HG02642 (cell line): ENCODE data around the gene CTSE.

Experiments used
- ATAC-seq: cut with Tn5 transposase; IDR thresholded peaks from one replicate; pipeline ENCODE4 v1.9.1; 2021; ENCODE audit warnings: mild to moderate bottlenecking; ENCODE audit not compliant: unreplicated experiment, poor library complexity

The CTSE gene

DNA sequence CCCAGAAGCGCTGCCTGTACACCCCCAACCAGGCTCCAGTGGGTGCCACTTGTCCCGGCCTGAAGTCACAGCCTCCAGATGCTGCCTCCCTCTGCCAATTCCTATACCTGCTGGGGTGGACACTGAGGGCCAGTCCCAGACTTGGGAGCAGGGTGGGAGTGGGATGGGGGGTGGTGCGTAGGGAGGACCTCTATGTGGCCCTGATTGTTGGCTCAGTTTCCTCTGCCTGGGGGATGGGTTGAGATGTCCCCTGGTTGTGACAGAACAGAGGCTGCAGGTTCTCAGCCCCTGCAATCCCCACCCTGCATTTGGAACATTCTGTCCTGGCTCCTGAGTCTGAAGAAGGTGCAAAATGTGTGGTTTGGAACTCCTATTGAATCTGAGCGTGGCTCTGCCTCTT is 47.7 kb downstream of the CTSE start:
- ATAC-seq, result no peak

DNA sequence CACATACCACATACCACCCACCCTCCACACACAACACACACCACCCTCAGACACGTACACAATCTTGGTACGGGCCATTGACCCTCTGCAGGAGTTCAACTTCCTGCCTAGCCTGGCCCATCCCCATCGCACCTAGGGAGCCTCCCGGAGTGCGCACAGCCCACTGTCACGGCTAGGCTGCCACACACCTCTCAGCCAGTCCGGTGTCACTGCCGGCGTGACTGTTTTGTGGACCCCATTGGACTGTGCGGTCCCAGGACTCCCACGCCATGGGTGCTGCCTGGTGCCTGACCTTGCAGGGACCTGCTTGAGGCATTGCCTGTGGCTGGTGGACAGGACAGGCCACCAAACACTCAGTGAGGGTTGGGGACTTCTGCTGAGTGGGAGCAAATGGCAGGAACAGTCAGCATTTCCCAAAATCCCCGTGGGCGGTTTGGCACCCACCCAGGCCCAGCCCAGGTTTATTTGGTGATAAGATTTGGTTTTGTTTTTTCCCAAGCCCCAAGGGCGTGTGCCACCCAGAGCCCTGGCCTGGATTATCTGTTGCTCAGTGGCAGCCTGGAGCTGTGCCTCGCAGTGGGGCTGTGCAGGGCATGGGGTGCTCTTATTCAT is 48.2 kb downstream of the CTSE start:
- ATAC-seq, result no peak

DNA sequence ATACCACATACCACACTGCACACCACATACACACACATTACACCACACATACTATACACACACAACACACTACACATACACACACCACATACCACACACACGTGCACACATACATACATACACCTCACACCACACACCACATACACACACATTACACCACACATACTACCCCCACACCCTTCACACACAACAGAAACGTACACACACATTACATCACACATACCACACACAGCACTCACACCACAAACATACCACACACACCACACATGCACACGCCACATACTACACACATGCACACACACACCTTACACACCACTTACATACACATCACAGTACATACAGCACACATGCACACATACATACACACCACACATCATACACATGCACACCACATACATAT is 49.0 kb downstream of the CTSE start:
- ATAC-seq, result no peak

DNA sequence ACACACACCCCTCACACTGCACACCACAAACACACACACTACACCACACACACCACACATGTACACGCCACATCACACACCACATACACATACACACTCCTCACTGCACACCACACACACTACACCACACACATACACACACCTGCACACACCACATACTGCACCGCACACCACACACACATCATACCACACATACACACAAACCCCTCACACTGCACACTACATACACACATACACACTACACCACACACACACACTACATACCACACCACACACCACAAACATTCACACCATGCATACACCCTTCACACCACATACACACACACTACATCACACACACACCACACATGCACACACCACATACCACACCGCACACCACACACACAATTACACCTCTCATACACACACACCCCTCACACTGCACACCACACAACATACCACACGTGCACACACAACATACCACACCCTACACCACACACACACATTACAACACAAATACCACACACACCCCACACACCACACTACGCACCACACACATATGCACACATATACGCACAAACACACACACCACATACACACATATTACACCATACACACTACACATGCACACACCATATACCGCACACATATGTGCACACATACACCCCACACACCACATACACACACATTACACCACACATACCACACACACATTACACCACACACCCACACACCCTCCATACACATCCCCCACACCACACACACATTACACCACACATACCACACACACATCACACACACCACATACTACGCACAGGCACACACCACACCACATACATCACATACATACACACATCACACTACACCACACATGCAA is 50.1 kb downstream of the CTSE start:
- no peak for ATAC-seq

DNA sequence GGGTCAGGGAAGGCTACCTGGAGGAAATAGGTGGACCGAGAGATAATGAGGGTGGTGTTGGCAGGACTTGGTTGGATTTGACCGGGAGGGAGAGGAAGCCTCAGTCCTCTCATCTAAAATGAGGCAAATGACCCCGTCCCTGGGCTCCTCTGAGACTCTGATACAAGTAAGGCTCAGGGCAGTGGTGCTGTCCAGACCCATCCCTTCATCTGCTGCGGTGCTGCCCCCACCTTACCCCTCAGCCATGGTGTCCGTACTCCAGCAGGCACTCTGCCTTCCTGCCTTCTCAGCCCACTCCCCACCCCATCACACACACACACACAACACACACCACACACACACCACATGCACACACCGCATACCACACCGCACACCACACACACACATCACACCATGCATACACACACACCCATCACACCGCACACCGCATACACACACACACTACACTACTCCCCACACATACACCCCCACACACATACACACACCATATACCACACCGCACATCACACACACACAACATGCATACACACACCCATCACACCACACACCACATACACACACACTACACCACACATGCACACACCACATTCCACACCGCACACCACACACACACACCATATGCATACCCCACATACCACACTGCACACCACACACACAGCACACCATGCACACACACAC is 51.1 kb downstream of the CTSE start:
- no peak for ATAC-seq

- no peak for ATAC-seq
Measured at GRCh38 chr1:205972081-205972480, 51.6 kb downstream of the CTSE start.

- no peak for ATAC-seq
Measured at GRCh38 chr1:205971082-205971481, 52.6 kb downstream of the CTSE start.

GRCh38 chr1:205970486-205970885 is 53.2 kb downstream of the CTSE start:
- no peak for ATAC-seq

DNA sequence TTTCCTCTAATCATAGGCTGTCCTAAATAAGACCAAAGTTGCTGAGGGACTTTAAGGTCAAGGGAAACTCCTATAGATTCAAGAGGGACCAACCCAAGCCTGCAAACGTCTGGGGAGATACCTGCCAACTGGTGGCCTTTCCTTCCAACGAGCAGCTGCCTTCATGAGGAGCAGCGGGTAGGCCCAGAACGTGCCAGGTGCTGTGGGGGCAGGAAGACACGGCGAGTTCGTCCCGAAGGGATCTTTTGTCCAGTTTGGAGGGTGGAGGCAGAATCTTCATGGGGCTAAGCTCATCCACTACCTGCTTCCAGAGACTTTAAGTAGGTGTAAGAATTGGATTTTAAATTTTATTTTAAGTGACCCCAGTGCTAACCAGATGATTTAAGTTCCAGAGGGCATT is 54.5 kb downstream of the CTSE start:
- ATAC-seq, result no peak

GRCh38 chr1:205967554-205968335 is 56.0 kb downstream of the CTSE start:
- ATAC-seq, result no peak

GRCh38 chr1:205965036-205965884 is 58.4 kb downstream of the CTSE start:
- no peak for ATAC-seq

GRCh38 chr1:205963352-205964155 is 60.1 kb downstream of the CTSE start:
- ATAC-seq, result no peak

DNA sequence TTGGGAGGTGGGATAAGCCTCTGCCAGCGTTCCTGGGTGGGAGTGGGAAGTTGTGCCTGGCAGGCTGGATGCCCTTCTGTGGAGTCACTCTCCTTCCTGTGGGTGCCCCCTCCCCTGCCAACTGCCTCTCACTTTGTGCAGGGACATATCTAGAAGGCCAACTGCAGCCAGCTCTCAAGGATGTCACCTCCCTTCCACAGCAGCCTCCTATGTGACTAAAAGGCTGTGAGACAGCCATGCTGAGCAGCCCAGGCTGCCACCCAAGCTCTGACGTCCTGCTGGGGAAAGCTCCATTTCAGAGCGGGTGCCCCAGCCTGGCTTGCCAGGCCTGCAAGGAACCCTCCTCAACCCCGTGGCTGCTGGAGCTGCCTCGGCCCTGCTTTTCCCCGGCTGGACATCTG is 60.9 kb downstream of the CTSE start:
- ATAC-seq, result no peak

DNA sequence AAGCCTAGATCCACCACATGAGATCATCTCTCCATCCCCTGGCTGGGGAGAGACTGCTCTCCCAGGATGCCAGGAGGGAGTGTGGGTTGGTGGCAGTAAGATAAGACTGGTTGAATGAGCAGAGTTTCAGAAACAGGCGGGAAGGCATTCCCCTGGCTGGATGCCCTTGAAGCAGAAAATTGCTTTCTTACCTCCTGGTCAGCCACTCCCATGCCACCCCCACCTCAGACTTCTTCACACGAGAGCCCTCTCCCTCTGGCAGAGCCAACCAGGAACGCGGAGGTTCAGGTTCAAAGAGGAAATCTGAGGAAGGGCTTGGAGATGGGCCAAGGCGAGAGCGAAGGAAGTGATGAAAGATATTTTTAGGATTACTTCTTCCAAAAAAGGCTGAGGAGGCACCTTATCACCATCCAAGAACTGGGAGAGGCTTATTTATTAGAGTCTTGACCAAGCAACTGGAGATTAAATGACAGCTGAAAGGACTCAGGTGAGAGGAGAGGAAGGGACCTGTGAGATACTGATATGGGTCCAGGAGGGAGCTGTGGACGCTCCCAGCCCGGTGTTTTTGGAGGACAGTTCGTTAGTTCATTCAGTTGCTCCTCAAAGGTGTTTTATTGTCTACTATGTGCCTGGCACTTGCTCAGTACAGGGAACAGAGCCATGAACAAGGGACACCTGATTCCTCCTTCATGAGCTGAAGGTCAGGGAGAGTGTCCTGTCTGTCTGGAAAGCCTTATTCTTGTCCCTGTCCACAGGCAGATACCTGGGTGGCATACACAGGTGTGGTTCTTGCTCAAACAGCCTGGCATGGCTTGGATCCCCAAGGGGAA is 61.5 kb downstream of the CTSE start:
- no peak for ATAC-seq

- ATAC-seq, result no peak
Measured at GRCh38 chr1:205961405-205961804, 62.3 kb downstream of the CTSE start.

GRCh38 chr1:205959789-205960188 is 63.9 kb downstream of the CTSE start:
- ATAC-seq, result no peak
